Measurements from ENCODE around the gene S100A14.

DNA sequence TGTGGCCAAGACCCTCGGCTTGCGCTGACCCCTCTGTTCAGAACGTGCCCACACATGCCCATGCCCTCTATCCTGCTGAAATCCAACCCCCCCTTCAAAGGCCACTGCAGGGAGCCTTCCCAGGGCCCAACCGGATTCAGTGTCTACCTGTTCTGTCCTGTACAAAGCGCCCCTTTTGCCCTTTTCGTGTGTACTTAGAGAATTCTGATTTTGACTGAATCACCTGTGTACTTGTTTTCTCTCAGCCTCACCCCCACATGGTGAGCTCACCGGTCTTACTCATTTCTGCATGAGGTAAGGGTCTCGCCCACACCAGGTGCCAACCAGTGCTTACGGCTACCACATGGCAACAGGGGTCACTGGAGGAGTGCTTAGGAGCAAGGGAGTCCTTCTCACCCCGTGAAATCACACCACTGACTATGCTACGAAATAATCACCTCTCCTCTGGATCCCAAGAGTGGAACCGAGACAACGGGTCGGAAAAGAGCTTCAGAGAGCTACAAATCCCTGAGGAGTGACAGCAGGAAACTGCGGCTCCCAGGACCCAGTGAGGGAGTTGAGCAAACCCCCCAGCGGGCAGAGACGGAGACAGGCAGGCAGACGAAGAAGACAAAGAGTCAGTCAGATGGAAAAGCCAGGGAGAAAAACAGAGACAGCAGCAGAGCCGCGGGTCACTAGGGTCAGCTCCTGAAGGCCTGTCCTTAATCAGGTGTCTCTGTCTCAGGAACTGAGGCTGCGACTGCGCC lies 48.3 kb downstream of the S100A14 start:
- TF ChIP-seq, protein P1, sequence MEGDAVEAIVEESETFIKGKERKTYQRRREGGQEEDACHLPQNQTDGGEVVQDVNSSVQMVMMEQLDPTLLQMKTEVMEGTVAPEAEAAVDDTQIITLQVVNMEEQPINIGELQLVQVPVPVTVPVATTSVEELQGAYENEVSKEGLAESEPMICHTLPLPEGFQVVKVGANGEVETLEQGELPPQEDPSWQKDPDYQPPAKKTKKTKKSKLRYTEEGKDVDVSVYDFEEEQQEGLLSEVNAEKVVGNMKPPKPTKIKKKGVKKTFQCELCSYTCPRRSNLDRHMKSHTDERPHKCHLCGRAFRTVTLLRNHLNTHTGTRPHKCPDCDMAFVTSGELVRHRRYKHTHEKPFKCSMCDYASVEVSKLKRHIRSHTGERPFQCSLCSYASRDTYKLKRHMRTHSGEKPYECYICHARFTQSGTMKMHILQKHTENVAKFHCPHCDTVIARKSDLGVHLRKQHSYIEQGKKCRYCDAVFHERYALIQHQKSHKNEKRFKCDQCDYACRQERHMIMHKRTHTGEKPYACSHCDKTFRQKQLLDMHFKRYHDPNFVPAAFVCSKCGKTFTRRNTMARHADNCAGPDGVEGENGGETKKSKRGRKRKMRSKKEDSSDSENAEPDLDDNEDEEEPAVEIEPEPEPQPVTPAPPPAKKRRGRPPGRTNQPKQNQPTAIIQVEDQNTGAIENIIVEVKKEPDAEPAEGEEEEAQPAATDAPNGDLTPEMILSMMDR (conservative IDR thresholded peaks at IDR 0.05; ENCODE audit: low read length): no peak
- TF ChIP-seq EZH2phosphoT487 (IDR thresholded peaks at IDR 0.05; ENCODE audit: borderline replicate concordance, low read depth, low read length): no peak

All from OCI-LY7 (cell line).